ENCODE results near the gene F2RL1. TPM values are rescaled to one million over a fixed set of nuclear protein-coding genes. Genes with fewer than 3 reads are reported as not detected.
"Not testable (repeated sequence)": the region's sequence is repeated elsewhere in the genome, so short reads cannot be mapped to it uniquely, and the experiment has no call there.

The F2RL1 gene
- total and polyA plus RNA-seq, 3 experiments from 2014 or later: 1.8 to 4.8 (median 2.1) TPM

DNA sequence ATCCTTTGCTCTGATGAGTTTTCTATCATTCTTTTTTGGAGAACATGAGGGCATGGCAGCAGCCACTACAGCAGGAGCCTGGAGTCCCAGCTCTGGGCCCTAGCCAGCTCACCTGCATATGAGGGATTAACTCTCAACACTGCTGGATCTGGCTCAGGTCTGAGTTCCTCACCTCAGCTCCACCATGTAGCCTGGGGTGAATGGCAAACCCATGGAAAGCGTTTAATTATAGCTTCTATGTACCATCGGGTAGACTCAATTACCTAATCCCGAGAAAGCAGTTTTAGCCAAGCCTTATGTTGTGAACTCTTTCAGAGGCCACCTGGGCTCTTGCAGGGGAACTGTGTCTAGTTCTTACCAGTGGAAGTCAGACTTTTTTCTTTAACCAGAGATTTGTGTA, 27.1 kb downstream of the F2RL1 start:
- Mint-ChIP-seq H3K27me3 (peaks cover 10 to 30% of the 10 kb centered on the region in 2 donors), H3K36me3 (peaks cover 0 to 2% (median 0%) of the 10 kb centered on the region in 3 donors), H3K9me3 (no peaks in the 10 kb centered on the region), H3K4me3 (peak overlapping the region in 1 of 7 donors; percentile 13), H3K27ac (peak overlapping the region in 1 of 8 donors; percentile 3), H3K4me1 (peaks cover 7 to 14% (median 13%) of the 10 kb centered on the region in 3 donors)
- DNase-seq: no peak
- Histone ChIP-seq H3K27ac (ENCODE audit: low read depth, low read length) (no peak overlapping the region), H3K4me3 (ENCODE audit: low read length) (no peak overlapping the region), H3K4me1 (ENCODE audit: insufficient read depth, low read length) (peaks cover 17% of the 10 kb centered on the region), H3K27me3 (ENCODE audit: insufficient read depth, low read length, poor library complexity, severe bottlenecking) (no peaks in the 10 kb centered on the region), H3K9me3 (ENCODE audit: low read length) (no peaks in the 10 kb centered on the region), H3K36me3 (ENCODE audit: insufficient read depth, low read length) (no peaks in the 10 kb centered on the region)
- POLR2A ChIA-PET: no interaction called here
- CTCF ChIA-PET: interaction anchor here (0.8 kb wide), 1 partner anchor 12 kb away, joined by 3 read pairs; no protein-coding TSS in a partner anchor

DNA sequence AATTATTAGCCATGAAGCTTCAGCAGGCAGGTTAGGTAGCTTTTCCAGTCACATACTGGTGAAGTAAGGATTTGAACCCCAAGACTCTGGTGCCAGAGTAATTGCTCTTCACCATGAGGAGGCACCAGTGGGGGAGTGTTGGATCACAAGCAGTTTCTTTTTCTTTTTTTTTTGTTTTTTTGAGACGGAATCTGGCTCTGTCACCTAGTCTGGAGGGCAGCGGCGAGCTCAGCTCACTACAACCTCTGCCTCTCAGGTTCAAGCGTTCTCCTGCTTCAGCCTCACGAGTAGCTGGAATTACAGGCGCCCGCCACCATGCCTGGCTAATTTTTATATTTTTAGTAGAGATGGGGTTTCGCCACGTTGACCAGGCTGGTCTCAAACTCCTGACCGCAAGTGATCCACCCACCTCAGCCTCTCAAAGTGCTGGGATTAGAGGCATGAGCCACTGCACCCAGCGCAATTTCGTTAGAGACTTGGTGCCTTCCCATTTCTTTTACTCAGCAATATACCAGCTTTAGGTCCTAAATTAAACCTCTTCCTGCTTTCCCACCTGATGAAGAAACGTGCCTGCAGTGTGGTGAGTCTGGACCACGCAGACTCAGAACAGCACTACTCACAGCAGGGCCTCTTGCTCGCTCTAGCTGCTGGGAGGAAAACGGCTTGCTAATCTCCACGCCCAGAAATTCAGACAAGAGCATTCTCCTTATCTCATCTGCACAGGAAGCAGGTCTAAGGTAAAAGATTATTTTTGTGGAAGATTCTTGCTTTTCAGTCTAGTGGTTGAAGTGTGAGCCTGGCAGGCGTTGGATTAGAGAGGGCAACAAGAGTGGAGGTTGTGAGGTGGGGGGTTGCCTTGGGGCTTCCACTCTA, 30.8 kb downstream of the F2RL1 start, which contains the start of gene S100Z:
TSS of gene S100Z (plus strand) at position 596 of the 873 bp plus-strand sequence. CDS start 25,346 bp downstream, outside the sequence.
- Histone ChIP-seq H3K9me3 (ENCODE audit: low read length) (no peaks in the 10 kb centered on the region), H3K36me3 (ENCODE audit: insufficient read depth, low read length) (no peaks in the 10 kb centered on the region), H3K4me1 (ENCODE audit: insufficient read depth, low read length) (peaks cover 20% of the 10 kb centered on the region), H3K27me3 (ENCODE audit: insufficient read depth, low read length, poor library complexity, severe bottlenecking) (no peaks in the 10 kb centered on the region), H3K27ac (ENCODE audit: low read depth, low read length) (no peak within 1 kb of the TSS), H3K4me3 (ENCODE audit: low read length) (no peak within 1 kb of the TSS)
- no peak for DNase-seq
- Mint-ChIP-seq H3K27ac (peak within 1 kb of the TSS in 7 of 8 donors; percentile 37 to 93 (median 64)), H3K36me3 (peaks cover 0 to 6% (median 2%) of the 10 kb centered on the region in 3 donors), H3K27me3 (peaks cover 2 to 10% of the 10 kb centered on the region in 2 donors), H3K4me3 (peak within 1 kb of the TSS in 6 of 7 donors; percentile 2 to 57 (median 41)), H3K9me3 (no peaks in the 10 kb centered on the region), H3K4me1 (peaks cover 8 to 38% (median 28%) of the 10 kb centered on the region in 3 donors)
- ChIA-PET POLR2A (no interaction called here), CTCF (interaction anchor here (0.7 kb wide), 1 partner anchor 59 kb away, joined by 3 read pairs; no protein-coding TSS in a partner anchor)

DNA sequence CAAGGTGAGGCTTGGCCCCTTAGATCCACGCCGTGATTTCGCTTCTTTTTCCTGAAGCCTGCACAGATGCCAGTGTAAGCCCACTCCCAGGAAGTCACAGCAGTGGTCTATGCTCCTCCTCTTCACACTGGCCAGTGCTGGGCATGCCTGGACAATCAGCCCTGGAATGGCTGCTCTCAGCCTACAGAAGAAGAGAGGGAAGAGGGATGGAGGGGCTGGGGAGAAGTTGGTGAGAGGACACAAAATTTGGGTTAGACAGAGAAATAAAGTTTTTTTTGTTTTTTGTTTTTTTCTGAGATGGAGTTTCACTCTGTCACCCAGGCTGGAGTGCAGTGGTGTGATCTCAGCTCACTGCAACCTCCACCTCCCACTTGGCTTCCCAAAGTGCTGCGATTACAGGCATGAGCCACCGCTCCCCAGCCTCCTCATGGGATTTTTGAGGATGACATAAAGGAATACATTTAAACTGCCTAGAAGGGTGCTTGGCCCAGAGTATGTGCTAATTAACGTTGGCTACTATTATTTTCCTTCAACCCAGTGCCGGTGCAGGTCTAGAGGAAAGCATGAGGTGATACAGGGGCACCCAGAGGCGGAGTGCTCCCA, 31.8 kb downstream of the F2RL1 start:
- peaks cover 15 to 48% (median 38%) of the 10 kb centered on the region in 3 donors for H3K4me1 Mint-ChIP-seq
- Histone ChIP-seq H3K9me3 (ENCODE audit: low read length) (no peaks in the 10 kb centered on the region), H3K4me3 (ENCODE audit: low read length) (no peak overlapping the region), H3K27ac (ENCODE audit: low read depth, low read length) (no peak overlapping the region), H3K4me1 (ENCODE audit: insufficient read depth, low read length) (peaks cover 29% of the 10 kb centered on the region), H3K36me3 (ENCODE audit: insufficient read depth, low read length) (no peaks in the 10 kb centered on the region), H3K27me3 (ENCODE audit: insufficient read depth, low read length, poor library complexity, severe bottlenecking) (no peaks in the 10 kb centered on the region)
- ChIA-PET CTCF (no interaction called here), POLR2A (no interaction called here)
- peak overlapping the region in 2 of 7 donors; percentile 32 to 43 for H3K4me3 Mint-ChIP-seq
- H3K27me3 Mint-ChIP-seq: peaks cover 2 to 4% of the 10 kb centered on the region in 2 donors
- peak overlapping the region in 5 of 8 donors; percentile 40 to 93 (median 50) for H3K27ac Mint-ChIP-seq
- H3K9me3 Mint-ChIP-seq: no peaks in the 10 kb centered on the region
- no peak for DNase-seq
- peaks cover 0 to 7% (median under 1%) of the 10 kb centered on the region in 3 donors for H3K36me3 Mint-ChIP-seq

DNA sequence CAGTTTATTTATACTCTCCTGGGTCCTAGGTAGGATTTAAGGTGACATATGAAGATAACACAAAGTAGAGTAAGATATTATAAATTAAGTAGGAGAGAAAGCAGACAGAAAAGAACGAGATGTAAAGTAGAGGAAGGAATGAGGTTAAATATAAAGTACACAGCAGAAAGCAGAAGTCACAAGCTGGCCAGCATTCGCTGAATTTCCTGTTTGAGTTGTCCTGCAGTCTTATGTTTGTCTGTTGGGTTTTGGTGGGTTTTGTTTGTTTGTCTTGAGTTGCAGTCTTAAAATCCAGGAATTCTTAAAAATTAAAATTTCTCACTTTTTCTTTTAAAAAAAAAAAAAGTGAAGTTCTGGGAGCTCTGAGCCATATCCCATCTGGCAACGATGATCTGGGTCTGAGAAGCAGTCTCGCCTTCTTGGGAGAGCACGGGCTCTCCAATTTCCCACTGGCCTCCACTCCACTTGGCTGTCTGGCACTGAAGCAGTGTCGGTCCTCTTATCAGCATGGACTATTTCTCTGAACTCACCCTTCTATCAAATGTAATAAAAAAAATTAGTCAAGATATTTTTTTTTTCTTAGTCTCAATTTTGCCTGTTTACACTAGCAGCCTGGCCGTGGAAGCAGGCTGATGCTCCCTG, 33.0 kb downstream of the F2RL1 start:
- Histone ChIP-seq H3K27me3 (ENCODE audit: insufficient read depth, low read length, poor library complexity, severe bottlenecking) (no peaks in the 10 kb centered on the region), H3K27ac (ENCODE audit: low read depth, low read length) (no peak overlapping the region), H3K4me1 (ENCODE audit: insufficient read depth, low read length) (peaks cover 41% of the 10 kb centered on the region), H3K4me3 (ENCODE audit: low read length) (no peak overlapping the region), H3K9me3 (ENCODE audit: low read length) (no peaks in the 10 kb centered on the region), H3K36me3 (ENCODE audit: insufficient read depth, low read length) (no peaks in the 10 kb centered on the region)
- DNase-seq: no peak
- ChIA-PET CTCF (no interaction called here), POLR2A (no interaction called here)
- Mint-ChIP-seq H3K27ac (peak overlapping the region in 4 of 8 donors; percentile 12 to 56 (median 54)), H3K9me3 (no peaks in the 10 kb centered on the region), H3K4me1 (peaks cover 27 to 60% (median 50%) of the 10 kb centered on the region in 3 donors), H3K27me3 (peaks cover 0 to 2% of the 10 kb centered on the region in 2 donors), H3K36me3 (peaks cover 0 to 16% (median 0%) of the 10 kb centered on the region in 3 donors), H3K4me3 (no peak overlapping the region)

GRCh38 chr5:76852772-76853171, 33.9 kb downstream of the F2RL1 start:
- no peaks in the 10 kb centered on the region for H3K9me3 Mint-ChIP-seq
- POLR2A ChIA-PET: no interaction called here
- H3K4me1 ChIP-seq (ENCODE audit: insufficient read depth, low read length): peaks cover 46% of the 10 kb centered on the region

GRCh38 chr5:76853741-76854140, 34.9 kb downstream of the F2RL1 start:
- peaks cover 0 to 16% (median 0%) of the 10 kb centered on the region in 3 donors for H3K36me3 Mint-ChIP-seq
- peaks cover 27 to 60% (median 50%) of the 10 kb centered on the region in 3 donors for H3K4me1 Mint-ChIP-seq
- CTCF ChIA-PET; H3K9me3 Mint-ChIP-seq; H3K36me3 ChIP-seq (ENCODE audit: insufficient read depth, low read length); POLR2A ChIA-PET; H3K27ac ChIP-seq (ENCODE audit: low read depth, low read length); H3K4me3 Mint-ChIP-seq; H3K27me3 Mint-ChIP-seq; H3K9me3 ChIP-seq (ENCODE audit: low read length); H3K27me3 ChIP-seq (ENCODE audit: insufficient read depth, low read length, poor library complexity, severe bottlenecking); DNase-seq; H3K4me3 ChIP-seq (ENCODE audit: low read length): not testable (repeated sequence)
- H3K4me1 ChIP-seq (ENCODE audit: insufficient read depth, low read length): peaks cover 46% of the 10 kb centered on the region
- H3K27ac Mint-ChIP-seq: peak overlapping the region in 2 of 8 donors; percentile 29 to 44

More at GRCh38 chr5:76852772-76853171, 33.9 kb downstream of the F2RL1 start:
- no peaks in the 10 kb centered on the region for H3K27me3 Mint-ChIP-seq
- H3K4me1 Mint-ChIP-seq: peaks cover 27 to 60% (median 50%) of the 10 kb centered on the region in 3 donors
- CTCF ChIA-PET: no interaction called here
- H3K4me3 Mint-ChIP-seq: no peak overlapping the region
- Histone ChIP-seq H3K4me3 (ENCODE audit: low read length) (no peak overlapping the region), H3K36me3 (ENCODE audit: insufficient read depth, low read length) (no peaks in the 10 kb centered on the region), H3K9me3 (ENCODE audit: low read length) (no peaks in the 10 kb centered on the region), H3K27me3 (ENCODE audit: insufficient read depth, low read length, poor library complexity, severe bottlenecking) (no peaks in the 10 kb centered on the region), H3K27ac (ENCODE audit: low read depth, low read length) (no peak overlapping the region)
- peak overlapping the region in 2 of 8 donors; percentile 7 to 39 for H3K27ac Mint-ChIP-seq
- no peak for DNase-seq
- H3K36me3 Mint-ChIP-seq: peaks cover 0 to 16% (median 0%) of the 10 kb centered on the region in 3 donors

GRCh38 chr5:76854644-76855043, 35.8 kb downstream of the F2RL1 start:
- H3K4me3 Mint-ChIP-seq: no peak overlapping the region
- no peak overlapping the region for H3K27ac Mint-ChIP-seq
- no peaks in the 10 kb centered on the region for H3K27me3 Mint-ChIP-seq
- peaks cover 42% of the 10 kb centered on the region for H3K4me1 ChIP-seq (ENCODE audit: insufficient read depth, low read length)
- peaks cover 27 to 59% (median 50%) of the 10 kb centered on the region in 3 donors for H3K4me1 Mint-ChIP-seq
- no peaks in the 10 kb centered on the region for H3K9me3 ChIP-seq (ENCODE audit: low read length)
- ChIA-PET POLR2A (no interaction called here), CTCF (no interaction called here)
- peaks cover 0 to 16% (median 0%) of the 10 kb centered on the region in 3 donors for H3K36me3 Mint-ChIP-seq
- H3K9me3 Mint-ChIP-seq: no peaks in the 10 kb centered on the region
- H3K27ac ChIP-seq (ENCODE audit: low read depth, low read length): no peak overlapping the region
- no peak overlapping the region for H3K4me3 ChIP-seq (ENCODE audit: low read length)
- H3K27me3 ChIP-seq (ENCODE audit: insufficient read depth, low read length, poor library complexity, severe bottlenecking): no peaks in the 10 kb centered on the region
- no peak for DNase-seq
- no peaks in the 10 kb centered on the region for H3K36me3 ChIP-seq (ENCODE audit: insufficient read depth, low read length)
